ENCODE results near the gene IRF5.

The IRF5 gene

DNA sequence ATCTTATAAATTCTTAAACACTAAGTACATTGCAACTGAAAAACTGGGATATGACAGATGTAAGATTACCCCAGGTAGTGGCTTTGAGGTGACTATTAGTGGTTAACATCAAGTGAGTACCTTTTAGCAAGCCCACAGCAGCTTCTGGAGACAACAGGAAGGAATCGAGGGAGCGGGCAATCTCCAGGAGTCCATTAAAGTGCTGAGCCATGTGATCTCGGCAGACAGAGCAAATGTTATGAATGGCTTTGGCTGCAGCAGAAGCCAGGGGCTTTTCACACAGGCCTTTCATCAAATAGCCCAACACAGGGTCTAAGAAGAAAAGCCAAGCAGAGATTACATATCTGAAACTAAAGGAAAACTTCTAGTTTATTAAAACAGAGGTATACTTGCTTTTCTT, 48.9 kb downstream of the IRF5 start (continued):
- TF ChIP-seq ZNF837 (tag by site-specific recombination; IDR thresholded peaks at IDR 0.05) (no peak), ZBTB20 (tag by site-specific recombination; IDR thresholded peaks at IDR 0.05) (no peak), KLF17 (tag by site-specific recombination; IDR thresholded peaks at IDR 0.05) (no peak)
- TF ChIP-seq, protein P1, sequence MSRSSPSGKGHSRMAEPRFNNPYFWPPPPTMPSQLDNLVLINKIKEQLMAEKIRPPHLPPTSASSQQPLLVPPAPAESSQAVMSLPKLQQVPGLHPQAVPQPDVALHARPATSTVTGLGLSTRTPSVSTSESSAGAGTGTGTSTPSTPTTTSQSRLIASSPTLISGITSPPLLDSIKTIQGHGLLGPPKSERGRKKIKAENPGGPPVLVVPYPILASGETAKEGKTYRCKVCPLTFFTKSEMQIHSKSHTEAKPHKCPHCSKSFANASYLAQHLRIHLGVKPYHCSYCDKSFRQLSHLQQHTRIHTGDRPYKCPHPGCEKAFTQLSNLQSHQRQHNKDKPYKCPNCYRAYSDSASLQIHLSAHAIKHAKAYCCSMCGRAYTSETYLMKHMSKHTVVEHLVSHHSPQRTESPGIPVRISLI (tag by site-specific recombination; IDR thresholded peaks at IDR 0.05) = no peak

DNA sequence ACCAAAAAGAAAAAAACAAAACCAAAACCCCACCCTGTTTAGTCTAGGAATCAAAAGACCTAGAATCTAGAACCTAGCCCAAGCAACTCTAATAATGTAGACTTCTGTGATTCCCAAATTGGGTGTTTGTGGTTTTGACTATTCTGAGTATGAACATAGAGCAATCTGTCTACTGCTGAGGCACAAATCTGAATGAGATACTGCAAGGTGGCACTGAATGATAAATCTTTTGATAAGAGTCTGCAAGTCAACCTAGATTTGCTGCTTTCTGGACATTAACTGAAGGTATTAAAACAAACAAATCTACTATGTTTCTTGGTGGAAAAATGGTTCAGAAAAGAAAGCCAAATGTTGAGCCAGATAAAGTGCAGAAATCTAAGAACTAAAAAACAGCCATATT, 50.6 kb downstream of the IRF5 start:
- ChIA-PET CTCF (no interaction called here), POLR2A (no interaction called here)
- Histone ChIP-seq H3K4me1 (ENCODE audit: control insufficient read depth, insufficient read depth, low read length) (no peaks in the 10 kb centered on the region), H3K36me3 (ENCODE audit: control insufficient read depth in 2 of 2, insufficient read depth in 1 of 2, low read length in 2 of 2) (peaks cover 38 to 62% of the 10 kb centered on the region in 2 experiments), H3K27ac (ENCODE audit: extremely low read depth, low read depth, low read length) (no peak overlapping the region), H3K9me3 (ENCODE audit: control insufficient read depth, insufficient read depth, low read depth, low read length) (no peaks in the 10 kb centered on the region), H3K4me3 (ENCODE audit: low read depth, low read length) (no peak overlapping the region)
- TF ChIP-seq ZNF549 (tag by site-specific recombination; IDR thresholded peaks at IDR 0.05) (no peak), ZNF155 (tag by site-specific recombination; IDR thresholded peaks at IDR 0.05) (no peak), MZF1 (tag by site-specific recombination; IDR thresholded peaks at IDR 0.05; ENCODE audit: borderline replicate concordance) (no peak), EGR2 (tag by site-specific recombination; IDR thresholded peaks at IDR 0.05; ENCODE audit: low read depth) (no peak), GLI4 (tag by site-specific recombination; IDR thresholded peaks at IDR 0.05) (no peak), ZNF324 (tag by site-specific recombination; IDR thresholded peaks at IDR 0.05) (no peak), ZBTB1 (tag by site-specific recombination; IDR thresholded peaks at IDR 0.05) (no peak), PRDM1 (tag by site-specific recombination; IDR thresholded peaks at IDR 0.05) (no peak), ZNF791 (tag by site-specific recombination; IDR thresholded peaks at IDR 0.05) (no peak), SP3 (tag by site-specific recombination; IDR thresholded peaks at IDR 0.05) (no peak), ZNF560 (tag by site-specific recombination; IDR thresholded peaks at IDR 0.05; ENCODE audit: borderline replicate concordance) (no peak), REPIN1 (tag by site-specific recombination; IDR thresholded peaks at IDR 0.05; ENCODE audit: low read depth) (no peak), MEIS1 (CRISPR knock-in tag; IDR thresholded peaks at IDR 0.05; ENCODE audit: borderline replicate concordance) (no peak)
- TF ChIP-seq, protein P2, sequence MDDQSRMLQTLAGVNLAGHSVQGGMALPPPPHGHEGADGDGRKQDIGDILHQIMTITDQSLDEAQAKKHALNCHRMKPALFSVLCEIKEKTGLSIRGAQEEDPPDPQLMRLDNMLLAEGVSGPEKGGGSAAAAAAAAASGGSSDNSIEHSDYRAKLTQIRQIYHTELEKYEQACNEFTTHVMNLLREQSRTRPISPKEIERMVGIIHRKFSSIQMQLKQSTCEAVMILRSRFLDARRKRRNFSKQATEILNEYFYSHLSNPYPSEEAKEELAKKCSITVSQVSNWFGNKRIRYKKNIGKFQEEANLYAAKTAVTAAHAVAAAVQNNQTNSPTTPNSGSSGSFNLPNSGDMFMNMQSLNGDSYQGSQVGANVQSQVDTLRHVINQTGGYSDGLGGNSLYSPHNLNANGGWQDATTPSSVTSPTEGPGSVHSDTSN (CRISPR knock-in tag; IDR thresholded peaks at IDR 0.05) = no peak
- TF ChIP-seq, protein P3, sequence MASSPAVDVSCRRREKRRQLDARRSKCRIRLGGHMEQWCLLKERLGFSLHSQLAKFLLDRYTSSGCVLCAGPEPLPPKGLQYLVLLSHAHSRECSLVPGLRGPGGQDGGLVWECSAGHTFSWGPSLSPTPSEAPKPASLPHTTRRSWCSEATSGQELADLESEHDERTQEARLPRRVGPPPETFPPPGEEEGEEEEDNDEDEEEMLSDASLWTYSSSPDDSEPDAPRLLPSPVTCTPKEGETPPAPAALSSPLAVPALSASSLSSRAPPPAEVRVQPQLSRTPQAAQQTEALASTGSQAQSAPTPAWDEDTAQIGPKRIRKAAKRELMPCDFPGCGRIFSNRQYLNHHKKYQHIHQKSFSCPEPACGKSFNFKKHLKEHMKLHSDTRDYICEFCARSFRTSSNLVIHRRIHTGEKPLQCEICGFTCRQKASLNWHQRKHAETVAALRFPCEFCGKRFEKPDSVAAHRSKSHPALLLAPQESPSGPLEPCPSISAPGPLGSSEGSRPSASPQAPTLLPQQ (tag by site-specific recombination; IDR thresholded peaks at IDR 0.05) = no peak
- TF ChIP-seq, protein P4, sequence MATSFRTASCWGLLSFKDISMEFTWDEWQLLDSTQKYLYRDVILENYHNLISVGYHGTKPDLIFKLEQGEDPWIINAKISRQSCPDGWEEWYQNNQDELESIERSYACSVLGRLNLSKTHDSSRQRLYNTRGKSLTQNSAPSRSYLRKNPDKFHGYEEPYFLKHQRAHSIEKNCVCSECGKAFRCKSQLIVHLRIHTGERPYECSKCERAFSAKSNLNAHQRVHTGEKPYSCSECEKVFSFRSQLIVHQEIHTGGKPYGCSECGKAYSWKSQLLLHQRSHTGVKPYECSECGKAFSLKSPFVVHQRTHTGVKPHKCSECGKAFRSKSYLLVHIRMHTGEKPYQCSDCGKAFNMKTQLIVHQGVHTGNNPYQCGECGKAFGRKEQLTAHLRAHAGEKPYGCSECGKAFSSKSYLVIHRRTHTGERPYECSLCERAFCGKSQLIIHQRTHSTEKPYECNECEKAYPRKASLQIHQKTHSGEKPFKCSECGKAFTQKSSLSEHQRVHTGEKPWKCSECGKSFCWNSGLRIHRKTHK (tag by site-specific recombination; IDR thresholded peaks at IDR 0.05) = no peak
- TF ChIP-seq, protein P5, sequence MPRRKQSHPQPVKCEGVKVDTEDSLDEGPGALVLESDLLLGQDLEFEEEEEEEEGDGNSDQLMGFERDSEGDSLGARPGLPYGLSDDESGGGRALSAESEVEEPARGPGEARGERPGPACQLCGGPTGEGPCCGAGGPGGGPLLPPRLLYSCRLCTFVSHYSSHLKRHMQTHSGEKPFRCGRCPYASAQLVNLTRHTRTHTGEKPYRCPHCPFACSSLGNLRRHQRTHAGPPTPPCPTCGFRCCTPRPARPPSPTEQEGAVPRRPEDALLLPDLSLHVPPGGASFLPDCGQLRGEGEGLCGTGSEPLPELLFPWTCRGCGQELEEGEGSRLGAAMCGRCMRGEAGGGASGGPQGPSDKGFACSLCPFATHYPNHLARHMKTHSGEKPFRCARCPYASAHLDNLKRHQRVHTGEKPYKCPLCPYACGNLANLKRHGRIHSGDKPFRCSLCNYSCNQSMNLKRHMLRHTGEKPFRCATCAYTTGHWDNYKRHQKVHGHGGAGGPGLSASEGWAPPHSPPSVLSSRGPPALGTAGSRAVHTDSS (tag by site-specific recombination; IDR thresholded peaks at IDR 0.05) = no peak
- TF ChIP-seq, protein P6, sequence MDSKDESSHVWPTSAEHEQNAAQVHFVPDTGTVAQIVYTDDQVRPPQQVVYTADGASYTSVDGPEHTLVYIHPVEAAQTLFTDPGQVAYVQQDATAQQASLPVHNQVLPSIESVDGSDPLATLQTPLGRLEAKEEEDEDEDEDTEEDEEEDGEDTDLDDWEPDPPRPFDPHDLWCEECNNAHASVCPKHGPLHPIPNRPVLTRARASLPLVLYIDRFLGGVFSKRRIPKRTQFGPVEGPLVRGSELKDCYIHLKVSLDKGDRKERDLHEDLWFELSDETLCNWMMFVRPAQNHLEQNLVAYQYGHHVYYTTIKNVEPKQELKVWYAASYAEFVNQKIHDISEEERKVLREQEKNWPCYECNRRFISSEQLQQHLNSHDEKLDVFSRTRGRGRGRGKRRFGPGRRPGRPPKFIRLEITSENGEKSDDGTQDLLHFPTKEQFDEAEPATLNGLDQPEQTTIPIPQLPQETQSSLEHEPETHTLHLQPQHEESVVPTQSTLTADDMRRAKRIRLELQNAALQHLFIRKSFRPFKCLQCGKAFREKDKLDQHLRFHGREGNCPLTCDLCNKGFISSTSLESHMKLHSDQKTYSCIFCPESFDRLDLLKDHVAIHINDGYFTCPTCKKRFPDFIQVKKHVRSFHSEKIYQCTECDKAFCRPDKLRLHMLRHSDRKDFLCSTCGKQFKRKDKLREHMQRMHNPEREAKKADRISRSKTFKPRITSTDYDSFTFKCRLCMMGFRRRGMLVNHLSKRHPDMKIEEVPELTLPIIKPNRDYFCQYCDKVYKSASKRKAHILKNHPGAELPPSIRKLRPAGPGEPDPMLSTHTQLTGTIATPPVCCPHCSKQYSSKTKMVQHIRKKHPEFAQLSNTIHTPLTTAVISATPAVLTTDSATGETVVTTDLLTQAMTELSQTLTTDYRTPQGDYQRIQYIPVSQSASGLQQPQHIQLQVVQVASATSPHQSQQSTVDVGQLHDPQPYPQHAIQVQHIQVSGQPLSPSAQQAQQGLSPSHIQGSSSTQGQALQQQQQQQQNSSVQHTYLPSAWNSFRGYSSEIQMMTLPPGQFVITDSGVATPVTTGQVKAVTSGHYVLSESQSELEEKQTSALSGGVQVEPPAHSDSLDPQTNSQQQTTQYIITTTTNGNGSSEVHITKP (tag by site-specific recombination; IDR thresholded peaks at IDR 0.05) = no peak

All from HEK293 (cell line).